CD4-positive, CD25-positive, alpha-beta regulatory T cell (primary cell): Measurements from ENCODE around the gene ADH4. TPM values are rescaled to one million over a fixed set of nuclear protein-coding genes. Genes with fewer than 3 reads are reported as not detected.
A peak's percentile ranks its signal among the peaks of the same experiment; 100 is the strongest.
"Not testable (repeated sequence)": the region's sequence is repeated elsewhere in the genome, so short reads cannot be mapped to it uniquely, and the experiment has no call there.

Experiments used
- ATAC-seq, 2 donors: fragments of 150-1000 bp; cut with Tn5 transposase; one replicate each; pipeline ENCODE4 v1.10.0; 2021; ENCODE audit warnings: low read depth in 2 of 2, moderate number of reproducible peaks in 2 of 2, moderate library complexity in 1 of 2
- DNase-seq, 3 donors: peaks; one replicate each; pipeline versions ENCODE4 v3.0.0 to v3.0.0-alpha.2; 2012 to 2022; ENCODE audit warnings: mixed read lengths in 1 of 3
- H3K27ac ChIP-seq: one replicate; pipeline ENCODE4 v1.7.0; 2013; ENCODE audit warnings: mild to moderate bottlenecking, low read length; ENCODE audit not compliant: insufficient read depth, poor library complexity, severe bottlenecking
- H3K27me3 ChIP-seq: one replicate; pipeline ENCODE4 v1.7.0; 2013; ENCODE audit warnings: low read length; ENCODE audit not compliant: control insufficient read depth, insufficient read depth
- H3K36me3 ChIP-seq: one replicate; pipeline ENCODE4 v1.7.0; 2013; ENCODE audit warnings: mild to moderate bottlenecking, low read length, moderate library complexity; ENCODE audit not compliant: control insufficient read depth, insufficient read depth
- H3K4me1 ChIP-seq: 2 replicates; pipeline ENCODE4 v1.7.0; 2013; ENCODE audit warnings: mild to moderate bottlenecking, low read length; ENCODE audit not compliant: insufficient read depth, control insufficient read depth, poor library complexity, severe bottlenecking
- H3K4me3 ChIP-seq: one replicate; pipeline ENCODE4 v1.7.0; 2013; ENCODE audit warnings: low read depth, mild to moderate bottlenecking, low read length, moderate library complexity
- H3K9me3 ChIP-seq, 2 experiments: 1 replicate in 1 of 2; 2 replicates in 1 of 2; pipeline ENCODE4 v1.7.0; 2013; ENCODE audit warnings: low read length in 2 of 2, mild to moderate bottlenecking in 1 of 2, moderate library complexity in 1 of 2; ENCODE audit not compliant: control insufficient read depth in 2 of 2
- H3K27ac Mint-ChIP-seq, 3 donors: one replicate each; pipeline ENCODE4 v1.8.0; 2020 to 2022; ENCODE audit warnings: mild to moderate bottlenecking in 3 of 3, mixed read lengths in 3 of 3, moderate library complexity in 2 of 3
- H3K27me3 Mint-ChIP-seq: one replicate; pipeline ENCODE4 v1.8.0; 2022; ENCODE audit warnings: mild to moderate bottlenecking, mixed read lengths
- H3K36me3 Mint-ChIP-seq: one replicate; pipeline ENCODE4 v1.8.0; 2020; ENCODE audit warnings: mixed read lengths
- H3K4me1 Mint-ChIP-seq, 4 donors: one replicate each; pipeline ENCODE4 v1.8.0; 2020 to 2022; ENCODE audit warnings: mixed read lengths in 4 of 4, mild to moderate bottlenecking in 1 of 4
- H3K4me3 Mint-ChIP-seq, 4 donors: one replicate each; pipeline ENCODE4 v1.8.0; 2020 to 2022; ENCODE audit warnings: mild to moderate bottlenecking in 4 of 4, mixed read lengths in 4 of 4, moderate library complexity in 3 of 4
- H3K9me3 Mint-ChIP-seq, 7 donors: one replicate each; pipeline ENCODE4 v1.8.0; 2020 to 2022; ENCODE audit warnings: mixed read lengths in 7 of 7, mild to moderate bottlenecking in 3 of 7, moderate library complexity in 2 of 7
- polyA plus RNA-seq, 4 donors: library from polyadenylated mRNA; unstranded; fragments of 300-500 nt; fragmentation: Illumina TruSeq; gene quantifications; one replicate each; pipeline ENCODE4 v1.2.3, GENCODE V29; 2021
- total RNA-seq: library from RNA; stranded (reverse); gene quantifications from one replicate; pipeline ENCODE4 v1.2.3, GENCODE V29; 2022

Gene ADH4
- total RNA-seq, result not detected
- not detected for polyA plus RNA-seq

DNA sequence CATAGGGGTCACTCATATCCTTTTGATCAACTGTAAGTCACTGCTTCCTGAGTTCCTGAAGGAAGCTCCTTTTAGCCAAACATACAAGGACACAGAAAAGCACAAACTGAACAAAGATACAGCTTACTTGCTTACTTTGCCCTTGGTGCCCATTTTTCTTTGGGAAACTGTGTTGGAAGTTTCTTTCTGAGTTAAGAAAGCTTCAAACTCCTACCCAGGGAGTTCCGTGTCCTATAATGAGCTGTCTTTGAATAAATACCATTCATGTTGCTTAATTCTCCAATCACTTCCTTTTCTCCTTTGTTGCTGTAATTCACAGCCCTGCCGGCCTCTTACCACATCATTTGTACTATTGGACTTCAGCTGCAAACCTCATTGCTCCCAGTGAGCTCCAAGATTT, at the start of gene ADH4:
TSS of gene ADH4 (minus strand) at position 228 of the 400 bp plus-strand sequence. CDS start at position 153, 75 bp downstream.
- Mint-ChIP-seq H3K4me3 (no peak within 1 kb of the TSS), H3K36me3 (no peaks in the 10 kb centered on the region), H3K27me3 (peaks cover 4% of the 10 kb centered on the region), H3K4me1 (no peaks in the 10 kb centered on the region), H3K9me3 (no peaks in the 10 kb centered on the region), H3K27ac (no peak within 1 kb of the TSS)
- H3K9me3 ChIP-seq, result no peaks in the 10 kb centered on the region
- H3K36me3 ChIP-seq, result no peaks in the 10 kb centered on the region
- H3K27me3 ChIP-seq, result peaks cover 2% of the 10 kb centered on the region
- H3K4me1 ChIP-seq, result no peaks in the 10 kb centered on the region
- no peak within 1 kb of the TSS for H3K4me3 ChIP-seq
- no peak for DNase-seq
- no peak within 1 kb of the TSS for H3K27ac ChIP-seq
- ATAC-seq, result no peak

DNA sequence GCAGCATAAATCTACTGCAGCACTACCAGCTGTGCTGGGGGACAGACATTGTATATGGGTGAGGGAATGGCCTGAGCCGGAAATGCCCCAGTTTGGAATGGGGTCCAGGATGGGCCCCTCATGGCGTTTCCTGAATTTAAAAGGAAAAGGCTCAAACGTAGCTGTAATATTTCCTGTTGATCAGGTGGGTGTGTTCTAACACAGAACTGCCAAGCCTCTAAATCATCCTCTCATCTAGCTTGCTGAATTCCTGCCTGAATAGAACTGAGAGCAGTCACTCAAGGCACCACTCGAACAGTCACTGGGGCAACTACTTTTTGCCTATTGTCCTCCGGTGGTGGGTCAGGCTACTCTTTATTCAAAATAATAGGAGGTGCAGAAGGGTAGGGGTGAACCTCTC, 46.2 kb upstream of the ADH4 start:
- ATAC-seq (no peak), DNase-seq (no peak)
- Histone ChIP-seq H3K4me3 (no peak overlapping the region), H3K36me3 (no peaks in the 10 kb centered on the region), H3K27ac (no peak overlapping the region), H3K9me3 (peaks cover 0 to 6% of the 10 kb centered on the region in 2 experiments), H3K27me3 (no peaks in the 10 kb centered on the region), H3K4me1 (no peaks in the 10 kb centered on the region)
- Mint-ChIP-seq H3K9me3 (peaks cover 0 to 40% (median 6%) of the 10 kb centered on the region in 7 donors), H3K36me3 (peaks cover 9% of the 10 kb centered on the region), H3K27me3 (peaks cover 5% of the 10 kb centered on the region), H3K4me3 (no peak overlapping the region), H3K4me1 (no peaks in the 10 kb centered on the region), H3K27ac (peak overlapping the region in 1 of 3 donors; percentile 3)

DNA sequence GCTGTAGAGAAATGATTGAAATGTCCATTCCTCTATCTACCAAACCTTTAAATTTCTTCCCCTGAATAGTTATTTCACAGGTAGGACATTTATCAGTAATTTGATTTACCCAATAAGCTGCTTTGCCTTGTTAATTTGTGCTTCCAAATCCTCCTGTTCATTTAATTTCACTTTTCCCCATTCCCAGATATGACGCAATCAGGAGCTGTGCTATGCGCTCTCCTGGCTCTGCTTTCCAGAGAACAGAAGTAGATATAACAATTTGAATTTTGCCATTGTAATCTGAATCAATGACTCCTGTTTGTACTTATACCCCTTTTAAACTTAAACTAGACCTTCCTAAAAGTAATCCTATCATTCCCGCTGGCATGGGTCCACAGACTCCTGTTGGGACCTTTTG, 45.8 kb upstream of the ADH4 start:
- H3K4me3 Mint-ChIP-seq, H3K4me3 ChIP-seq, H3K9me3 ChIP-seq, H3K4me1 ChIP-seq, H3K36me3 Mint-ChIP-seq, H3K4me1 Mint-ChIP-seq, ATAC-seq, H3K27me3 Mint-ChIP-seq, DNase-seq, H3K36me3 ChIP-seq, H3K27ac ChIP-seq, H3K27me3 ChIP-seq: not testable (repeated sequence)
- Mint-ChIP-seq H3K9me3 (peaks cover 0 to 44% (median 6%) of the 10 kb centered on the region in 7 donors), H3K27ac (peak overlapping the region in 1 of 3 donors; percentile 3)

DNA sequence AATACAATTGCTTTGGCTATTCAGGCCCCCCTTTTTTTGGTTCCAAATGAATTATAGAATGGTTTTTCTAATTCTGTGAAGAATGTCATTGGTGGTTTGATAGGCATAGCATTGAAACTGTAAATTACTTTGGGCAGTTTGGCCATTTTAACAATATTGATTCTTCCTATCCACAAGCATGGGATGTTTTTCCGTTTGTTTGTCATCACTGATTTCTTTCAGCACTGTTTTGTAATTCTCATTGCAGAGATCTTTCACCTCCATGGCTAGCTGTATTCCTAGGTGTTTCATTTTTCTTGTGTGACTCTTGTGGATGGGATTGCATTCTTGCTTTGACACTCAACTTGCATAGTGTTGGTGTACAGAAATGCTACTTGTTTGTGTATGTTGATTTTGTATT, 41.9 kb upstream of the ADH4 start:
- Histone ChIP-seq H3K36me3 (no peaks in the 10 kb centered on the region), H3K27ac (no peak overlapping the region), H3K4me3 (no peak overlapping the region), H3K27me3 (no peaks in the 10 kb centered on the region), H3K4me1 (no peaks in the 10 kb centered on the region), H3K9me3 (peaks cover 2 to 6% of the 10 kb centered on the region in 2 experiments)
- H3K36me3 Mint-ChIP-seq, result peaks cover 13% of the 10 kb centered on the region
- H3K27ac Mint-ChIP-seq, result no peak overlapping the region
- no peaks in the 10 kb centered on the region for H3K4me1 Mint-ChIP-seq
- H3K27me3 Mint-ChIP-seq, result no peaks in the 10 kb centered on the region
- ATAC-seq (no peak), DNase-seq (no peak)
- peaks cover 0 to 35% (median 9%) of the 10 kb centered on the region in 7 donors for H3K9me3 Mint-ChIP-seq
- no peak overlapping the region for H3K4me3 Mint-ChIP-seq

DNA sequence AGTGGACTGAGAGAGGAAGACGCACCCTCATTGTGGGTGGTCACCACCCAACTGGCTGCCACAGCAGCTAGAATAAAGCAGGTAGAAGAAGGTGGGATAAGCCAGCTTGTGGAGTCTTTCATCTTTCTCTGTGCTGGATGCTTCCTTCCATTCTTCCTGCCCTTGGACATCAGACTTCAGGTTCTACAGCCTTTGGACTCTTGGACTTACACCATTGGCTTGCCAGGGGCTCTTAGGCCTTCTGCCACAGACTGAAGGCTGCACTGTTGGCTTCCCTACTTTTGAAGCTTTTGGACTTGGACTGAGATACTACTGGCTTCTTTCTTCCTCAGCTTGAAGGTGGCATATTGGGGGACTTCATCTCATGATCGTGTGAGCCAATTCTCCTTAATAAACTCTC, 41.5 kb upstream of the ADH4 start:
- Mint-ChIP-seq H3K27me3 (no peaks in the 10 kb centered on the region), H3K27ac (no peak overlapping the region), H3K36me3 (peaks cover 13% of the 10 kb centered on the region), H3K9me3 (peaks cover 0 to 32% (median 9%) of the 10 kb centered on the region in 7 donors), H3K4me3 (no peak overlapping the region), H3K4me1 (no peaks in the 10 kb centered on the region)
- DNase-seq (no peak), ATAC-seq (no peak)
- Histone ChIP-seq H3K27ac (no peak overlapping the region), H3K36me3 (no peaks in the 10 kb centered on the region), H3K4me1 (no peaks in the 10 kb centered on the region), H3K4me3 (no peak overlapping the region), H3K9me3 (peaks cover 2 to 3% of the 10 kb centered on the region in 2 experiments), H3K27me3 (no peaks in the 10 kb centered on the region)

DNA sequence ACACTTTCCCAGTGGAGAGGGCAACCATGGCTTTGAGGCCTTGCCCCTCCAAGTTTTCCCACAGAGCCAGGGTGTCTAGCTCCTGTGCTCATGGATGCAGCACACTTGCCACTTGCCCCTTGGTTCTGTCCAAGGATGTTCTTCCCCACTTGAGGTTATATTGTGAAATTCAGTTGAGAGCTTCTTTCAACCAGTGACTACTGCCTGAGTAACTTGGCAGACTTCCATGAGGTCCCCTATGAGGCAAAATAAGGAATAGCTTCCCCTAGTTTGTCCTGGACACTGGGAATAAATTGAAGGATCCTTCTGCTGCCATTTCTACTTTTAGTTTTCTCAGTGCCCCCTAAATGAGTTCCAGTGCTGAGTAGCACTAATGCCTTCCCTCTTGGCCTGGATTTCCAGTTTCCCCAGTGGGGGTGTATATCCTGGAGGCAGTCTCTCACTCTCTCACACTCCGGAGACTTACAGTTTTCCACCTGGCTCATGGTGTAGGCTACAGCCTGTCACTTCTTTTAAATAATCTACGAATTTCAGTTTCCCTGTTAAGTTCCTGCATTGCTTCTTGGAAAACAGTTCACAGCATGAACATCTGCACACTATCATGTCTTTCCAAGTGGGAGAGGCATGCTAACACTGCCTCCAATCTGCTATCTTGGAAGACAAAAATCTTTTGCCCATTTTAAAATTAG, 36.4 kb upstream of the ADH4 start:
- Mint-ChIP-seq H3K27ac (no peak overlapping the region), H3K9me3 (peaks cover 0 to 20% (median 9%) of the 10 kb centered on the region in 7 donors), H3K4me3 (no peak overlapping the region), H3K36me3 (peaks cover 4% of the 10 kb centered on the region), H3K27me3 (no peaks in the 10 kb centered on the region), H3K4me1 (no peaks in the 10 kb centered on the region)
- no peaks in the 10 kb centered on the region for H3K27me3 ChIP-seq
- no peaks in the 10 kb centered on the region for H3K4me1 ChIP-seq
- peaks cover 0 to 2% of the 10 kb centered on the region in 2 experiments for H3K9me3 ChIP-seq
- ATAC-seq, result no peak
- H3K27ac ChIP-seq, result no peak overlapping the region
- no peak for DNase-seq
- no peak overlapping the region for H3K4me3 ChIP-seq
- H3K36me3 ChIP-seq, result no peaks in the 10 kb centered on the region

DNA sequence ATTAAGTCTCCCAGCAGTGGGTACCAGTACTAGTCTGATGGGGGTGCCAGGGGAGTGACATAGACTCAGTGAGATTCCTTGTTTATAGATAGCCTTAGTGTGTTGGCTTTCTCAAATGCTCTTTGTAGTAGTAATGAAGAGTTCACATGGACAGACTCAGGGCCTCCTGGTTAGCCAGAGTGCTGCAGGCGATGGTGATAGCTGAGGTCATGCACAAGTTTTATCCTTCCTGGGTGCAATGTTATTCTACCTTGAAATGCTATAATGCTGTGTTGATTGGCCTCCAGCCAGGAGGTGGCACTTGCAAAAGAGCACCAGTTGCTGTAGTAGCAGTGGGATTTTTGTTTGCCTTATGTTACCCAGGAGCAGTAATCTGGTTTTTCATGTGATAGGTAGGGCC, 35.5 kb upstream of the ADH4 start:
- no peaks in the 10 kb centered on the region for H3K36me3 ChIP-seq
- no peaks in the 10 kb centered on the region for H3K27me3 ChIP-seq
- DNase-seq, result no peak
- Mint-ChIP-seq H3K9me3 (peaks cover under 1 to 20% (median 8%) of the 10 kb centered on the region in 7 donors), H3K36me3 (peaks cover 4% of the 10 kb centered on the region), H3K4me1 (no peaks in the 10 kb centered on the region), H3K4me3 (no peak overlapping the region), H3K27ac (no peak overlapping the region), H3K27me3 (no peaks in the 10 kb centered on the region)
- H3K4me1 ChIP-seq, result no peaks in the 10 kb centered on the region
- H3K4me3 ChIP-seq, result no peak overlapping the region
- no peaks in the 10 kb centered on the region for H3K9me3 ChIP-seq
- no peak for ATAC-seq
- no peak overlapping the region for H3K27ac ChIP-seq

DNA sequence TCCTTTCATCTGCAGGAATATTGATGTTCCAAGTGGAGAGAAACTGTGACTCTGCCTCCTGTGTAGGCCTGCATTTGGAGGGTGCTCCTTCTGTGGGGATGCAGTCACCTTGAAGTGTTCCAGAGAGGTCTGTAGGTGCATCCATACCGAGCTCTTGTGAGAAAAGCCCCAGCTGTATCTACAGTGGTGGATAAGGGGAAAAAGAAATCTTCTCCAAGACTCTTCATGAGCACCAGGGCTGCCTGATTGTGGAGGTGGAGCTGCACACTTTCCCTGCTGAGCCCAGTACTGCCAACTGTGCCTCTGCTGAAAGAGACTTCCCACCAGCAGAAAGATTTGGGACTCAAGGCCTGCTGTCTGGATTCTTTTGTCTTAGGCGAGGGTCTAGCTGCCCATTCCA, 35.1 kb upstream of the ADH4 start:
- no peaks in the 10 kb centered on the region for H3K27me3 Mint-ChIP-seq
- DNase-seq, result no peak
- Histone ChIP-seq H3K4me3 (no peak overlapping the region), H3K9me3 (no peaks in the 10 kb centered on the region), H3K27ac (no peak overlapping the region), H3K4me1 (no peaks in the 10 kb centered on the region), H3K36me3 (no peaks in the 10 kb centered on the region), H3K27me3 (no peaks in the 10 kb centered on the region)
- peaks cover 1 to 20% (median 7%) of the 10 kb centered on the region in 7 donors for H3K9me3 Mint-ChIP-seq
- peaks cover 4% of the 10 kb centered on the region for H3K36me3 Mint-ChIP-seq
- no peak overlapping the region for H3K27ac Mint-ChIP-seq
- H3K4me1 Mint-ChIP-seq, result no peaks in the 10 kb centered on the region
- H3K4me3 Mint-ChIP-seq, result no peak overlapping the region
- ATAC-seq, result no peak
